NCI-H510A (cell line): ENCODE results near the gene ATG14.
A peak's percentile ranks its signal among the peaks of the same experiment; 100 is the strongest.
"Not testable (repeated sequence)": the region's sequence is repeated elsewhere in the genome, so short reads cannot be mapped to it uniquely, and the experiment has no call there.

Experiments used
- DNase-seq: peaks from one replicate; lab custom pipeline; 2025; lab: John Stamatoyannopoulos, UW

ATG14 gene

GRCh38 chr14:55433880-55434804, 22.5 kb upstream of the ATG14 start:
- no peak for DNase-seq

GRCh38 chr14:55432628-55433027, 21.0 kb upstream of the ATG14 start:
- no peak for DNase-seq

- DNase-seq: peak; percentile 24
Observed at GRCh38 chr14:55430024-55430690, 18.5 kb upstream of the ATG14 start.

- DNase-seq: no peak
Observed at GRCh38 chr14:55427439-55427838, 15.8 kb upstream of the ATG14 start.

- DNase-seq: no peak
Observed at GRCh38 chr14:55426891-55427290, 15.3 kb upstream of the ATG14 start.

GRCh38 chr14:55425091-55425490, 13.5 kb upstream of the ATG14 start:
- no peak for DNase-seq

- DNase-seq: no peak
Observed at GRCh38 chr14:55423969-55424368, 12.3 kb upstream of the ATG14 start.

GRCh38 chr14:55422338-55422737, 10.7 kb upstream of the ATG14 start:
- not testable (repeated sequence) for DNase-seq

- no peak for DNase-seq
Observed at GRCh38 chr14:55419663-55420062, 8.0 kb upstream of the ATG14 start.

GRCh38 chr14:55418411-55418810, 6.8 kb upstream of the ATG14 start:
- no peak for DNase-seq

- no peak for DNase-seq
Observed at GRCh38 chr14:55417955-55418354, 6.3 kb upstream of the ATG14 start.

GRCh38 chr14:55416866-55417265, 5.2 kb upstream of the ATG14 start:
- DNase-seq: no peak

GRCh38 chr14:55414551-55414950, 2.9 kb upstream of the ATG14 start:
- no peak for DNase-seq

GRCh38 chr14:55412676-55413075, 1.0 kb upstream of the ATG14 start:
- DNase-seq: no peak

GRCh38 chr14:55410876-55411275, 754 bp downstream of the ATG14 start:
- DNase-seq: no peak

GRCh38 chr14:55404173-55404854, 7.3 kb downstream of the ATG14 start:
- DNase-seq: no peak

- DNase-seq: no peak
Observed at GRCh38 chr14:55401751-55402150, 9.9 kb downstream of the ATG14 start.

- no peak for DNase-seq
Observed at GRCh38 chr14:55399852-55400251, 11.8 kb downstream of the ATG14 start.

- DNase-seq: no peak
Observed at GRCh38 chr14:55399183-55399582, 12.4 kb downstream of the ATG14 start.

GRCh38 chr14:55398679-55399078, 13.0 kb downstream of the ATG14 start:
- no peak for DNase-seq

- DNase-seq: no peak
Observed at GRCh38 chr14:55389330-55389729, 22.3 kb downstream of the ATG14 start.

- DNase-seq: no peak
Observed at GRCh38 chr14:55388160-55388559, 23.5 kb downstream of the ATG14 start.

GRCh38 chr14:55387121-55387520, 24.5 kb downstream of the ATG14 start:
- no peak for DNase-seq
